Activated naive CD8-positive, alpha-beta T cell treated with anti-CD3 and anti-CD28 coated beads, Interleukin-2, amount 50 U/mL, for 16 hours (primary cell): ENCODE measurements around the gene AGPAT1.
A peak's percentile ranks its signal among the peaks of the same experiment; 100 is the strongest.
"Not testable (repeated sequence)": the region's sequence is repeated elsewhere in the genome, so short reads cannot be mapped to it uniquely, and the experiment has no call there.

Experiments
- DNase-seq: peaks from one replicate; pipeline ENCODE4 v3.0.0-alpha.2; 2020; ENCODE audit warnings: low read depth, low spot score

Gene AGPAT1

GRCh38 chr6:32175711-32176475 is at the start of gene AGPAT1:
Gene AGPAT1 (minus strand): TSS chr6:32176084. CDS start chr6:32171496, 4,588 bp downstream.
- peak; percentile 94 for DNase-seq

DNA sequence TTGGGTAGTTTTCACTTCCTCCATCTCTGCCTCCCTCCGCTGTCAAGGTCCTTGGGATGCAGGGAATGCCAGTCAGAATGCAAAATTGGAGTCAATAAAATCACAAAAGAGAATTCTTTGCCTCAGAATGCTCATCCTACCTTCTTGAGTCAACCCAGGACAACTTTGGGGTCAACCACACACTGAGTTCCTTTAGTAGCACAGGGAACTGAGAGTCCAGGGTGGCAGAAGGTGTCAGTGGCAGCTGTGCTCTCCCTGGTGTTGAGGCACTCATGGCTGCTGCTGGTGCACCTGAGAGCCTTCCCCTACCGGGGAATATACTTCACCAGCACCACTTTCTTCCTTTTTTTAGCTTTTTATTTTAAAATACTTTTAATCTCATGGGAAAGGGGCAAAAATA is 48.8 kb upstream of the AGPAT1 start:
- no peak for DNase-seq

DNA sequence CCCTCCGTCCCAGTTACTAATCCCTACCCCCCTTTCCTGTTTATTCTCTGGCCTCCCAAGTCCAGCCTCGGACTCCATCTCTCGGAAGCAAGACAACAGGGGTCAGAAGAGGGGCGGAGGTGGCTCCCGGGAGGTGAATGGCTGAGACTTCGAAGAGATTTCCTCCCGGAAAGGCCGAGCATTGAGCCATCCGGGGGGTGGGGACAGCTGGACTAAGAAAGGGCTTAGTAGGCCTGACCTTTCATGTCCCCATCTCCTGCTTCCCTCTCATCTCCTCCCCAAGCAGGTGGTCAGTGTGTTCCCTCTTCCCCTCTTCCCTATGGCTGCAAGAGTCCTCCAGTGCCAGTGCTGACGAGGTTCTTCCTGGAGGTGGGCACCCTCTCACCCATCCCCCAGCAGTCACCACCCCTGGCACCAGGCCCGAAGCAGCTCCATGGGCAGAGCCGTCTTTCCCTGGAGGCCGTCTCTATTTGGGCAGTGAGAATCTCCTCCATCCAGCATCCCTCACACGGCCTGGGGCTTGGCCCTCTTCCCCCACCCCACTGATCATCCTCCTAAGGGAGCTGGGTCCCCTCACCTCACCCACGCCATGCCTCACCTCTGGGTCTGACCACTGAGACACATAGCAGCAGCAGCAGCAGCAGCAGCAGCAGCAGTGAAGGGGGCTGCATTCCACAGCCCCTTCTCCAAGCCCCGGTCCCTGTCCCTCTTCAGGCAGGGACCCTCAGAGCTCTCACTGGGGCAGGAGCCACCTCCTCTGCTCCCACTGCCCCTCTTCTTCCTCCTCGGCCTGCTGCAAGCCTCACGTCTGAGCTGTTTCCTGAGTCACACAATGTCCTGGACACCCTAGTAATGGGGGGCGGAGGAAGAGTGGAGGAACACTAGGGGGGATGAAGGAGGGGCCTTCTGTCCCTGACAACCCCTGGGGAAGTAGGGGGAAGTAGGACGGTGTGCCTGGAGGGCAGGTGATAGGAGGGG is 47.7 kb upstream of the AGPAT1 start, which contains the start of gene NOTCH4:
Gene NOTCH4 (minus strand): TSS at position 810 of the 978 bp plus-strand sequence. CDS start 139 bp downstream, at position 671.
- DNase-seq: no peak

DNA sequence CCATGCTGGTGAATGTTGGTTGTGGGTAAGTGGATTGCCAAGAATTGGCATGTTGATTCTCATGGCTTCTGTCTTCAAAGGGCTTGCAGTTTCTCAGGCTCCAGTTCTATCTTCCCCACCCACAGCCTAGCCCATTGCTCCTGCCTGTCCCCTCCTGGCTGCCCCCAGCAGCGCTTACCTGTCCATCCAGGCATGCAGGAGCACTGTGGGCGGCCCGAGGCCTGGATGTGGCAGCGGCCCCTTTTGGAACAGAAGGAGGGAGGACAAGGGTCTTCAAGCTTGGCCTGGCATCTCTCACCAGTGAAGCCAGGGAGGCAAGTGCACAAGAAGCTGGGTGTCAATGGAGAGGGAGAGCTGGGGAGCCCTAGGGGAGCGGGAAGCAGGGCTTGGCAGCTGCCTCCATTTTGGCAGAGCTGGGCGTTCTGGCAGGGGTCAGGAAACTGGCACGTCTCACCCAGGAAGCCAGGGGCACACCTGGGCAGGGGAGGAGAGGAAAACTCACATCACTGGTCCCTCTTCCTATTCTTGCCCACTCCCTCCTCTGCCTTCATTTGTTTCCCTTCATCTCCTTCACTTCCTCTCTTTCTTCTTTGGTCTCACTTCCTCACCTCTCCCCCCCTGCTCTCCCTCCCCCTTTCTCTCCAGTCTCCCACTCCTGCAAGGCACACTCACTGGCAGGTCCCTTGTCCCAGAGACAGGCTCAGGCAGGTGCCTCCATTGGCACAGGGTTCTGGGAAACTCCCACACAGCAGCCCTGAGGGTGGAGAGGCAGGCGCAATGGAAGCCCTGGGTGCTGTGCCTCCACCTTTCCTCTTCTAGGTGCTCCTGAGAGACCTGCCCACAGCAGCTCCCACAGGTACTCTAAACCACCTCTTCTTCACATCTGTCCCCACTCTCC is 46.7 kb upstream of the AGPAT1 start:
- no peak for DNase-seq

GRCh38 chr6:32220021-32220420 is 44.1 kb upstream of the AGPAT1 start:
- DNase-seq: no peak

DNA sequence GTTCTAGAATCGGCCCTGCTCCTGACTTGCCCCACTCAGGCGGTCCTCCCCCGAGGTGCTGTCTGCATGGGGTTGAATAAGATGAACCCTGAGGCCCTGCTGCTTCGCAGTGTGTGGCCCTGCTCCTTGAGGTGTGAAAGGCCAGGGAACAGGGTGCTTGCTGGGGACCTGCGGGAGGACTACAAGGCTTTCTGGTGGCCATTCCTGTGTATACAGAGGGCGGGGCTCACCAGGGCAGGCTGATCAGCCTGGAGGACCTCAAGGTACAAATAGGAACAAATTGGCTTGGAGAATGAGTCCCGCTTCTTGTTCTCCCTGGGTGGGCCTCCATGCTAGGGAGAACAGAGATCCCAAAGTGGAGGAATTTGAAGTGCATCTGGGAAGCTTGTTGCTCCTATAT is 42.3 kb upstream of the AGPAT1 start:
- no peak for DNase-seq

DNA sequence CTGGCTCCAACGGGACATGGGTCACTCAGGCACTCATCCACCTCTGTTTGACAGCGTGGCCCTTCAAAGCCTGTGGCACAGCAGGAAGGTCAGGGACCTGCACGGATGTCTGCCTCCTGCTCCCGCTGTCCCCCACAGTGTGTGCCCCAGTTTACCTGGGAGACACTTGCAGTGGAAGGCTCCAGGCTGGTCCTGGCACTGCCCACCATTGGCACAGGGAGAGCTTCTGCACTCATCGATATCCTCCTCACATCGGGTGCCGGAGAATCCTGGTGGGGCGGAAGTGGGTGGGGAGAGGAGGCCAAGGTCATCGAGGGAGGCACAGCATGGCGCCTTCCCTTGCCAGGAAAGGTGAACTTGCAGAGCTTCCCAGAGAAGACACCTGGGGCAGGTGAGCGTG is 41.1 kb upstream of the AGPAT1 start:
- DNase-seq: no peak

DNA sequence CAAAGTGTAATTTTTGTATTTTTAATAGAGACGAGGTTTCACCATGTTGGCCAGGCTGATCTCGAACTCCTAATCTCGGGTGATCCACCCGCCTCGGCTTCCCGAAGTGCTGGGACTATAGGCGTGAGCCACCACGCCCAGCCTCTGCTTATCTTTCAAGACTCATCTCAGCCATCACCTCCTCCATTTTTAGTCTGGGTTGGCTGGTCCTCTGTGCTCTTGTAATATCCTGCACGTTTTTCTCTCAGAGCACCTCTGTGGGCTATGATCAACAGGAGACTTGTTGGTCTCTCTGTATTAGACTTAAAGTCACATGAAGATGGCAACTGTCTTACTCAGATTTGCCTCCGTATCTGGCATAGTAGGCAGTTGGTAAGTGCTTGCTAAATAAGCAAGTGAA is 40.4 kb upstream of the AGPAT1 start:
- no peak for DNase-seq

- DNase-seq: no peak
Observed at GRCh38 chr6:32215617-32216016, 39.7 kb upstream of the AGPAT1 start.

GRCh38 chr6:32214126-32214525 is 38.2 kb upstream of the AGPAT1 start:
- DNase-seq: no peak

DNA sequence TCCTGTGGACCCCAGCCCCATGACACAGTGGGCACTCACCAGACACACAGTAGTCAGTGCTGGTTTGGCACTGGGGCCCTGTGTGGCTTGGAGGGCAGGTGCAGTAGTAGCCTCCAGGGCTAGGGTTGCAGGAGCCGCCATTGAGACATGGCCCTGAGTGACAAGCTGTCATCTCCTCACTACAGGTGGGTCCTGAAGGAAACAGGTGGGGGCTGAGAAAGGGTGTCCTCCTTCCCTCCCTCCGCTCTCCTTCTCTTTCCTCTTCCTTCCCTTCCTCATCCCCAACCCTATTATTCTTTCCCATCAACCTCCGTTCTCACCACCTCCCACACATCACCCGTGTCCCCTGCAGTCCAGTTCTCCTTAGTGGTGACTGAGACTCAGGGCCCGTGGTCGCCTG is 37.8 kb upstream of the AGPAT1 start:
- no peak for DNase-seq

DNA sequence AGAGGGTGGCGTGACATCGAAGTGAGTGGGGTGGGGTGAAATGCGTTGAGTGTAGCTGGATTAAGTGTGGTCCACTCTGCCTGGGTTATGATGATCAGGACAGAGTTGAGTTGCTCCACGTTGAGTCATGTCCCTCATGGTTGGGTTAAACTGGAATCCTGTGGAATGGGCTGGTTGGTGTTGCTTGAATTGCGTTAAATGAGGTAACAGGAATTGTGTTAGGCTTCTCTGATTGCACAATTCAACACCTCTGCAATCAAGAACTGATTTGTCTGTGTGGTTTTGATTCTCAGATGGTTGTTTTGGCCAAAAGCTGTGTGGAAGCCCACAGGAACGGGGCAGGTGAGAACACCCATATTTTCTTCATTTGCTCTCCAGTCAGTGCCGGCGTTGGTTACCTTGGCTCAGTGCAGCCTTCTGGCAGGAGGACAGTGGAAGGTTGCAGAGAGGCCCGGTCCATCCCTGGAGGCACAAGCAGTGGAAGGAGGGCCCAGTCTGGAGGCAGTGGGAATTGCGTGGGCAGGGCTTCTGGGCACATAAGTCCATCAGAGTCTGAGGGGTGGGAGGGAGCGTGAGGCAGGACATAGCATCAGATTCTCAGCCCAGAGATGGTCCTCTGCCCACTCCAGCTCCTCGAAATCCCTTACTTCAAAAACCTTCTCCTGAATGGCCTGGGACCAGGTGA is 36.3 kb upstream of the AGPAT1 start:
- no peak for DNase-seq

GRCh38 chr6:32211432-32211831 is 35.5 kb upstream of the AGPAT1 start:
- not testable (repeated sequence) for DNase-seq

DNA sequence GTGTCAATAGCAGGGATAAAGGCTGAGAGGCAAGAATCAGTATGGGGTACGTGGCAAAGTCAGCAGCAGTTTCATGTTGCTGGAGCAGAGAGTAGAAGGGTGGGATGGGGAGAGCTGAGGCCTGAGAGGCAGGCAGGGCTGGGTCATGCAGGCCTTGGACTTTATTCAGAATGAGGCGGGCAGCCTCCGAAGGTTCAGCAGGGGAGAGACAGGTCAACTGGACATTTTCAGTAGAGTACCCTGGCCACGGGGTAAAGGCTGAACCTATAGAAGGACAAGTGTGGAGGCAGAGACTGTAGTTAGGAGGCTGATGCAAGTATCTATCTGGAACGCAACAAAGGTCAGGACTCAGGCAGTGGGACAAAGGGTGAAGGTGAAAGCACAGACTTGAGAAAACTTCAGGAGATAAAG is 34.3 kb upstream of the AGPAT1 start:
- DNase-seq: no peak

DNA sequence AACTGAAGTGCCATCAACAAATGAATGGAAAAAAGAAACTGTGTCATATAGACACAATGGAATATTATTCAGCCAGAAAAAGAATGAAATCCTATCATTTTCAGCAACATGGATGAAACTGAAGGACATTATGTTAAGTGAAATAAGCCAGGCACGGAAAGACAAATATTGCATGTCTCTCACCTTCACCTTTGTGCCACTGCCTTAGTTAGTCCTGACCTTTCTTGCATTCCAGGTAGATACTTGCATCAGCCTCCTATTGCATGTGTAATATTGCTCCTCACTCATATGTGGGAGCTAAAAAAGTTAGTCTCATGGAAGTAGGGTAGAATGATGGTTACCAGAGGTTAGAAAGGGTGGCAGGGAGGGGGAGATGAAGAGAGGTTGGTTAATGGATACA is 33.1 kb upstream of the AGPAT1 start:
- DNase-seq: no peak

DNA sequence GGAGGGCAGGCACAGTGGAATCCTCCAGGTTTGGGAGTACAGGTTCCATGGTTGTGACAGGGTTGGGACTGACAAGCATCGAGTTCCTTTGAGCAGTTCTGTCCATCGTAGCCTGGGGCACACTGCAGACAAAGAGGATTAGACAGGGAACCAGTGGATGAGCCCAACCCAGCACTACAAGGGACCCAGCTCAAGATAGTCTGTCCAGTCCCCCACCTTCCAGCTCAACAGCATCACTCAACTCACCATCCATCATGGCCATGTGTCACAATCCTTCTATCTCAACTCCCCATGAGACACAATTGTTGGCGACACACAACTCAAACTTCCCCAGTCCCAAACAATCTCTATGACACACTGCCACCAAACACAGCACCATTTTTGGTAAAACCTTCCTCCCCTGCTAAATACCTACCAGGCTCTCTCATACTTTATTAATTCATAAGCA is 28.4 kb upstream of the AGPAT1 start:
- DNase-seq: no peak

GRCh38 chr6:32203426-32204267 is 27.8 kb upstream of the AGPAT1 start:
- no peak for DNase-seq

- DNase-seq: no peak
Observed at GRCh38 chr6:32202186-32202585, 26.3 kb upstream of the AGPAT1 start.

DNA sequence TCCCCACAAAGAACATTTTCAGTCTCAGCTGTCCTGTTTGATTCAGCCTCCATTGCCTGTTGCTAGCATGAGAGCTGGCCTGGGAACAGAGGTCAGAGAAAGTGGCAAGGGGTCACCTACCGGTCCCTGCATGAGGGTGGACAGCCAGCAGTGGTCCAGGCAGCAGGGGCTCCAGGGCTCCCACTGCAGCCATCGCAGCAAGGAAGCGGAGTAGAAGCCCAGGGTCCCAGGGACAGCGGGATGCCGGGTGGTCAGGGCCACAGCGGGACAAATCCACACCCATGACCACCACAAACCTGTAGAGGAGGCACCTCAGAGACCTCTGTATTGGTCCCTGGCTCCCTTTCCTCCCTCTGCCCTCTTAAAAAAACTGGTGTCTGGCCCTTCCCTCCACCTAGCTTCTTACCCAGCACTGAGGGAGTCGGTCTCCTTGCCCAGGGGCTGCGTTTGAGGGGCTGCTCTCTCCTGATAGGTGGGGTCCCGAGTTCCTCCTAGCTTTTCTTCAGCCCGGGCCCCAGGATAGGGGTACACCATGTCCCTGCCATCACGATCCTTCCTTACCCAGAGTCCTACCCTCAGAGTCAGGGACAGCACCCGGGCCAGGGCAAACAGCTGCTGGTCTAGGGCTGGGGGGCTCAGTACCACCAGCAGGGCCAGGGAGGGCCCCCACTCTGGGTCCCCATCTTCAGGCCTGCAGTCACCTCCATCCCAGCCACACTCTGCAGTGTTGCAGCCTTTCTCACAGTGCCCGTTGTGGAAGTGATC is 25.0 kb upstream of the AGPAT1 start:
- DNase-seq: no peak
